ENCODE results near the gene TRIM45. TPM values are rescaled to one million over a fixed set of nuclear protein-coding genes. Genes with fewer than 3 reads are reported as not detected.
A peak's percentile ranks its signal among the peaks of the same experiment; 100 is the strongest.

The TRIM45 gene
- total RNA-seq, 1 donor from 2014 or later, result 2.9 TPM

DNA sequence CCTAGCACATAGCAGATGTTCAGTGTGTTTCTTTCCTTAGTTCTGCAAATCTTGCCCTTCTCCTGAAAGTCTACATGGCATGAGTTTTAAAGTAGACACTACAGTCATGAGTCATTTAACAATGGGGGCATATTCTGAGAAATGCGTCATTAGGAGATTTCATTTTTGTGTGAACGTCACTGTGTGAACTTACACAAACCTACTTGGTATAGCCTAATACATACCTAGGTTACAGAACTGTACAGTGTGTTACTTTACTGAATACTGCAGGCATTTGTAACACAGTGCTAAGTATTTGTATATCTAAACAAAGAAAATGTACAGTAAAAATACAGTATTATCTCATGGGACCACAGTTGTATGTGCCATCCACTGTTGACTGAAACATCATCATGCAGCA lies 51.4 kb downstream of the TRIM45 start:
- TF ChIP-seq, protein P1, sequence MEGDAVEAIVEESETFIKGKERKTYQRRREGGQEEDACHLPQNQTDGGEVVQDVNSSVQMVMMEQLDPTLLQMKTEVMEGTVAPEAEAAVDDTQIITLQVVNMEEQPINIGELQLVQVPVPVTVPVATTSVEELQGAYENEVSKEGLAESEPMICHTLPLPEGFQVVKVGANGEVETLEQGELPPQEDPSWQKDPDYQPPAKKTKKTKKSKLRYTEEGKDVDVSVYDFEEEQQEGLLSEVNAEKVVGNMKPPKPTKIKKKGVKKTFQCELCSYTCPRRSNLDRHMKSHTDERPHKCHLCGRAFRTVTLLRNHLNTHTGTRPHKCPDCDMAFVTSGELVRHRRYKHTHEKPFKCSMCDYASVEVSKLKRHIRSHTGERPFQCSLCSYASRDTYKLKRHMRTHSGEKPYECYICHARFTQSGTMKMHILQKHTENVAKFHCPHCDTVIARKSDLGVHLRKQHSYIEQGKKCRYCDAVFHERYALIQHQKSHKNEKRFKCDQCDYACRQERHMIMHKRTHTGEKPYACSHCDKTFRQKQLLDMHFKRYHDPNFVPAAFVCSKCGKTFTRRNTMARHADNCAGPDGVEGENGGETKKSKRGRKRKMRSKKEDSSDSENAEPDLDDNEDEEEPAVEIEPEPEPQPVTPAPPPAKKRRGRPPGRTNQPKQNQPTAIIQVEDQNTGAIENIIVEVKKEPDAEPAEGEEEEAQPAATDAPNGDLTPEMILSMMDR (IDR thresholded peaks at IDR 0.05; ENCODE audit: insufficient read depth, low read length, severe bottlenecking), result no peak
- Histone ChIP-seq H3K4me3 (ENCODE audit: low read depth, low read length) (no peak overlapping the region), H3K27me3 (ENCODE audit: control insufficient read depth, insufficient read depth, low read length) (no peaks in the 10 kb centered on the region), H3K36me3 (ENCODE audit: control insufficient read depth, insufficient read depth, low read length) (peaks cover 1% of the 10 kb centered on the region)
- DNase-seq (ENCODE audit: low read depth), result no peak
- FAIRE-seq, result no peak

DNA sequence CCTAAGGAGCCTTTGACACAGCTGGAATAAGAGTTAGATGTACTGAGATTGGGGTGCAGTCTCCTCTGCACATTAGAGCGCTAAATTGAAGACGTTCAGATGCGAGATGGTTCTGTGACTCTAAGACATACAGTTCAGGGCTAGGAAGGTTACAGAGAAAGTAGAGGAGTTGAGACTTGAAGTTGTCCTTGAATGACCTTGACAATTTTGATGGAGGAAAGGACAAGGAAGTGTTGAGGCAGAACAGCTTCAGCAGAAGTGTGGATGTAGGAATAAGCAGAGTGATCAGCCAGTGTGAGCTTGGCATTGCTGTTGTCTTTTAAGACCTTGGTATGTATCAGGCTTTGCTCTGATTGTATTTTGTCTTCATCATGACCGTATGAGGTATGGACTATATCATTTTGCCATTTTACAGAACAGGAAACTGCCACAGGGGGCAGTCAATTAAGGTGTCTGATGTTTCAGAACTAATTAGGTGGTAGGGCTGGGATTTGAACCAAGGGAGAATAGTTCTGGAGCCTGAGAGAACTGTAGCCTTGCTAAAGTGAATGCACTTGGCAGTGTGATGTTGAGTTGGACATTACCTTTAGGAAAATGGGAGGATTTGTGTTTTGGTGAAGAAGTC lies 52.2 kb downstream of the TRIM45 start:
- Histone ChIP-seq H3K36me3 (ENCODE audit: control insufficient read depth, insufficient read depth, low read length) (no peaks in the 10 kb centered on the region), H3K4me3 (ENCODE audit: low read depth, low read length) (no peak overlapping the region), H3K27me3 (ENCODE audit: control insufficient read depth, insufficient read depth, low read length) (no peaks in the 10 kb centered on the region)
- no peak for DNase-seq (ENCODE audit: low read depth)
- TF ChIP-seq, protein P1 (IDR thresholded peaks at IDR 0.05; ENCODE audit: insufficient read depth, low read length, severe bottlenecking), result no peak
- no peak for FAIRE-seq

DNA sequence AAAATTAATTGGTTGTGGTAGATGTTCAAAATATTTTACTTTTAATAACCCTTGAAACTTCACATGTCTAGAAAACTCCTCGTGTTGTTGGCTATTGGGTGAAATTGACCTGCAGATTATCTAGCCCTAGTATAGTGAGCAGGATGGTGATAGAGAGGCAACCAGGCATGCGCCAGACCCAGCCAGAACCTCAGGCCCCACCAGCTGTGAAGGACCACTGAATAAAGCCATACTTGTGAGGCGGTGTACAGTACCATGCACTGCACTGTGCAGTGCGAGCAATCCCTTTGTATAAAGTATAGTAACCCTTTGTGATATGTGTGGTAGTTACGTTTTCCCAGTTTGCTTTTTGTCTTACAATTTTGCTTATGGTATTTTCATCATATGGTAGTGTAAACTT lies 53.0 kb downstream of the TRIM45 start:
- DNase-seq (ENCODE audit: low read depth) (no peak), FAIRE-seq (no peak)
- no peak overlapping the region for H3K4me3 ChIP-seq (ENCODE audit: low read depth, low read length)
- H3K36me3 ChIP-seq (ENCODE audit: control insufficient read depth, insufficient read depth, low read length), result no peaks in the 10 kb centered on the region
- H3K27me3 ChIP-seq (ENCODE audit: control insufficient read depth, insufficient read depth, low read length), result no peaks in the 10 kb centered on the region
- TF ChIP-seq, protein P1 (IDR thresholded peaks at IDR 0.05; ENCODE audit: insufficient read depth, low read length, severe bottlenecking), result no peak

DNA sequence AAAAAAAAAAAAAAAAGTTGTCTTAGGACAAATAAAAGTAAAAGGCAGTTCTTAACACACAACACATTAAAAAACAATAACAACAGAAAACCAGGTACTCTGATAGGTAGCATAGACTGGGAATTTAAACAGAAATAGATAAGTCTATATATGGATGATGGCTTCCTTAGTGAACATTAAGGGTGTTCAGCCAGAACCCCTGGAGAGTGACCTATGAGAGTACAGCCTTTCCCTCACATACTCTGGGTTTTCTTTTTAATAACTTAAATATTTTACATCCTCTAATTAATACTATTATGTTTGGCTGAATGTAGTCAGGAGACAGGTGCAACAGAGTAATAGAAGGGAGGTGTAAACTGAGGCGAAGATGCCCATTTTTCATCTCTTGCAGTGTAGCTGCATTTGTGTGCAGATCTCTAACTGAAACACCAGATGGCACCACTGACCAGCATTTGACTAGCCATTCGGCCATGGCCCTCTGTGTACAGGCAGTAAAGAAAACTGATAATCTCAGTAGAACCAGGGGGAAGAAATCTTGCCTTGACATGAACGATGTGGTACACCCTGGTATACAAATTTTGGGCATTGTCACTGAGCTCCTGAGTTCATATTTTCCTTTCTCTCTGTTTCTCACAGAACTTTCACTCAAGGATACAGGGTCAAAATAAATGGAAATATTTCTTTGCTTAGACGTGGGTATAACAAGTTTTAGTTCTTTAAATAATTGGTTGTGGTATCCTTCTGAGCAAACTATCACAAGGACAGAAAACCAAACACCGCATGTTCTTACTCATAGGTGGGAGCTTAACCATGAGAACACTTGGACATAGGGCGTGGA lies 53.8 kb downstream of the TRIM45 start:
- Histone ChIP-seq H3K27me3 (ENCODE audit: control insufficient read depth, insufficient read depth, low read length) (no peaks in the 10 kb centered on the region), H3K4me3 (ENCODE audit: low read depth, low read length) (no peak overlapping the region), H3K36me3 (ENCODE audit: control insufficient read depth, insufficient read depth, low read length) (no peaks in the 10 kb centered on the region)
- DNase-seq (ENCODE audit: low read depth) (peak; percentile 49), FAIRE-seq (no peak)
- TF ChIP-seq, protein P1 (IDR thresholded peaks at IDR 0.05; ENCODE audit: insufficient read depth, low read length, severe bottlenecking), result peak; percentile 72

DNA sequence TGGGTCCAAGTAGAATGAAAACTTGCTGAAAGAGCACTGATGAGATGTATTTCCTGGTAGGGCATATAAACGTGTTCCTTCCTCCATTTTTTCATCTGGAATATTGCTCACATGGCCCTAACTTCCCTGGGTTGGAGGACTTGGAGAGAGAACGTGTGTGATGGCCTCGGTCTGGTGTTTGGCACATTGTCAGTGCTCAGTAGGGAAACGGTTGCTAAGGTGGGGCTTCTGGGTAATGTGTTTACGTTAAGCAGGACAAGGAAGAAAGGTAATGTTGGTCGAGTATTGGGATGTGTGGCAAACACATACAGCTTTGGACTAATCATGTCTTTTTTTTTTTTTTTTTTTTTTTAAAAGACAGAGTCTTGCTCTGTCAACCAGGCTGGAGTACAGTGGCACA lies 55.2 kb downstream of the TRIM45 start:
- H3K4me3 ChIP-seq (ENCODE audit: low read depth, low read length), result no peak overlapping the region
- DNase-seq (ENCODE audit: low read depth), result no peak
- TF ChIP-seq, protein P1 (IDR thresholded peaks at IDR 0.05; ENCODE audit: insufficient read depth, low read length, severe bottlenecking), result no peak
- no peak for FAIRE-seq
- H3K27me3 ChIP-seq (ENCODE audit: control insufficient read depth, insufficient read depth, low read length), result no peaks in the 10 kb centered on the region
- H3K36me3 ChIP-seq (ENCODE audit: control insufficient read depth, insufficient read depth, low read length), result no peaks in the 10 kb centered on the region

Measured in bronchial epithelial cell (primary cell).